Osteocyte (in vitro differentiated cells): ENCODE measurements around the gene MSTO1. TPM values are rescaled to one million over a fixed set of nuclear protein-coding genes. Genes with fewer than 3 reads are reported as not detected.
A peak's percentile ranks its signal among the peaks of the same experiment; 100 is the strongest.
"Not testable (repeated sequence)": the region's sequence is repeated elsewhere in the genome, so short reads cannot be mapped to it uniquely, and the experiment has no call there.

Experiments
- DNase-seq: peaks from one replicate; pipeline ENCODE4 v3.0.0; 2021; ENCODE audit warnings: mixed read lengths; ENCODE audit not compliant: unreplicated experiment; ENCODE audit errors: extremely low spot score
- H3K27ac Mint-ChIP-seq: one replicate; pipeline ENCODE4 v1.8.0; 2021; ENCODE audit warnings: mild to moderate bottlenecking, mixed read lengths; ENCODE audit not compliant: unreplicated experiment
- H3K27me3 Mint-ChIP-seq: one replicate; pipeline ENCODE4 v1.8.0; 2021; ENCODE audit warnings: mixed read lengths; ENCODE audit not compliant: unreplicated experiment
- H3K36me3 Mint-ChIP-seq: one replicate; pipeline ENCODE4 v1.8.0; 2021; ENCODE audit warnings: mixed read lengths; ENCODE audit not compliant: unreplicated experiment
- H3K4me1 Mint-ChIP-seq: one replicate; pipeline ENCODE4 v1.8.0; 2021; ENCODE audit warnings: mixed read lengths; ENCODE audit not compliant: unreplicated experiment
- H3K4me3 Mint-ChIP-seq: one replicate; pipeline ENCODE4 v1.8.0; 2021; ENCODE audit warnings: mild to moderate bottlenecking, moderate library complexity, mixed read lengths; ENCODE audit not compliant: unreplicated experiment
- H3K9me3 Mint-ChIP-seq: one replicate; pipeline ENCODE4 v1.8.0; 2021; ENCODE audit warnings: mixed read lengths; ENCODE audit not compliant: unreplicated experiment
- CTCF ChIP-seq: fragments of 200-600 bp; sonication (generic); IDR thresholded peaks from 2 replicates; pipeline ENCODE4 v1.5.0; 2021; ENCODE audit warnings: antibody characterized with exemption, mild to moderate bottlenecking, moderate library complexity
- total RNA-seq: library from RNA; stranded (reverse); gene quantifications from 2 replicates; pipeline ENCODE4 v1.2.1, GENCODE V29; 2021

Gene MSTO1
- total RNA-seq, 1 donor from 2014 or later = 50.8 TPM

DNA sequence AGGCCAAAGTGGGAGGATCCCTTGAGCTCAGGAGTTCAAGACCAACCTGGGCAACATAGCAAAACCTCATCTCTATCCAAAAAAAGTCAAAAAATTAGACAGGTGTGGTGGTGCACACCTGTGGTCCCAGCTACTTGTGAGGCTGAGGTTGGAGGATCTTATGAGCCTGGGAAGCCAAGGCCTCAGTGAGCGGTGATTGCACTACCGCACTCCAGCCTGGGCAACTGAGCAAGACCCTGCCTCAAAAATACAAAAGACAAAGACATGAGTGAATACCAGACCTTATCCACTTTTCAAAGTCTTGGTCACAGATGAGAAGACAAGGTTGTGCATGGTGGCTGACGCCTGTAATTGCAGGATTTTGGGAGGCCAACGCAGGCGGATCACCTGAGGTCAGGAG, 13.2 kb upstream of the MSTO1 start:
- no peak for TF ChIP-seq CTCF
- Mint-ChIP-seq H3K9me3 (no peaks in the 10 kb centered on the region), H3K27ac (no peak overlapping the region), H3K27me3 (no peaks in the 10 kb centered on the region), H3K36me3 (no peaks in the 10 kb centered on the region), H3K4me1 (peaks cover 14% of the 10 kb centered on the region), H3K4me3 (no peak overlapping the region)
- DNase-seq = no peak

- Mint-ChIP-seq H3K4me3 (peak overlapping the region; percentile 56), H3K4me1 (peaks cover 14% of the 10 kb centered on the region), H3K36me3 (no peaks in the 10 kb centered on the region), H3K9me3 (no peaks in the 10 kb centered on the region), H3K27ac (peak overlapping the region; percentile 83), H3K27me3 (no peaks in the 10 kb centered on the region)
- peak; percentile 26 for TF ChIP-seq CTCF
- no peak for DNase-seq
Measured at GRCh38 chr1:155598842-155599331, 11.1 kb upstream of the MSTO1 start.

- not testable (repeated sequence) for H3K27me3 Mint-ChIP-seq, H3K4me3 Mint-ChIP-seq, H3K9me3 Mint-ChIP-seq, H3K36me3 Mint-ChIP-seq, H3K27ac Mint-ChIP-seq, DNase-seq
- peaks cover 14% of the 10 kb centered on the region for H3K4me1 Mint-ChIP-seq
Measured at GRCh38 chr1:155599828-155600572, 10.0 kb upstream of the MSTO1 start.

- no peaks in the 10 kb centered on the region for H3K9me3 Mint-ChIP-seq
- H3K4me1 Mint-ChIP-seq = peaks cover 6% of the 10 kb centered on the region
- no peak for DNase-seq
- H3K4me3 Mint-ChIP-seq = no peak overlapping the region
- H3K36me3 Mint-ChIP-seq = peaks cover 3% of the 10 kb centered on the region
- no peak overlapping the region for H3K27ac Mint-ChIP-seq
- no peak for TF ChIP-seq CTCF
- no peaks in the 10 kb centered on the region for H3K27me3 Mint-ChIP-seq
Measured at GRCh38 chr1:155607708-155608107, 2.3 kb upstream of the MSTO1 start.

DNA sequence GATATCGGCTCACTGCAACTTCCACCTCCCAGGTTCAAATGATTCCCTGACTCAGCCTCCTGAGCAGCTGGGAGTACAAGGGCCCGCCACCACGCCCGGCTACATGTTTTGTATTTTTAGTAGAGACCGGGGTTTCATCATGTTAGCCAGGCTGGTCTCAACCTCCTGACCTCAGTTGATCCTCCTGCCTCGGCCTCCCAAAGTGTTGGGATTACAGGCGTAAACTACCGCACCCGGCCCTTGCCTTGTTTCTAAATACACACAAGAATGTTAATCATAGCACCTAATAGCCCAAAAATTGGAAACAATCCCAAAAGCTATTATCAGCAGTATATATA, 1.2 kb upstream of the MSTO1 start:
- TF ChIP-seq CTCF = no peak
- H3K27ac Mint-ChIP-seq = no peak overlapping the region
- no peaks in the 10 kb centered on the region for H3K9me3 Mint-ChIP-seq
- peak overlapping the region; percentile 40 for H3K4me3 Mint-ChIP-seq
- DNase-seq = no peak
- H3K4me1 Mint-ChIP-seq = peaks cover 6% of the 10 kb centered on the region
- no peaks in the 10 kb centered on the region for H3K27me3 Mint-ChIP-seq
- H3K36me3 Mint-ChIP-seq = peaks cover 8% of the 10 kb centered on the region

GRCh38 chr1:155610257-155610647, 234 bp downstream of the MSTO1 start:
- H3K4me1 Mint-ChIP-seq, H3K9me3 Mint-ChIP-seq, H3K27me3 Mint-ChIP-seq, H3K27ac Mint-ChIP-seq, DNase-seq: not testable (repeated sequence)
- H3K36me3 Mint-ChIP-seq = peaks cover 12% of the 10 kb centered on the region
- H3K4me3 Mint-ChIP-seq = peak overlapping the region; percentile 40

DNA sequence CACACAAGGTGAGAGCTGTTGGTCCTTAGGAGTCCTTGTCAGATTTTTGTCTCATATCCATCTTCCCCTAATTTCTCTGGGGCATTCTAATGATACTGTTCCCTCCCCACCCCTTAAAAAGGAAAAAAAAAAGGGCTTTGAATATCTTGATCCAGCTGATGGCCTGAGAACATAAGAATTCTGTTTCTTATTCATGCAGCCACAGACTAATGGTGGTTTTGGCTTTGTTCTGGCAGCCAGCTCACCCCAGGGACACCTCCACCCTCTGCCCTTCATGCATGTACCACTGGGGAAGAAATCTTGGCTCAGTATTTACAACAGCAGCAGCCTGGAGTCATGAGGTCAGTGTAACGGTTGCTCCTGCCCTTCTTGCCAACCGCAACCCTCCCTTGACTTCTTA, 3.2 kb downstream of the MSTO1 start:
- not testable (repeated sequence) for DNase-seq, H3K27me3 Mint-ChIP-seq, H3K4me3 Mint-ChIP-seq, H3K4me1 Mint-ChIP-seq, H3K9me3 Mint-ChIP-seq, H3K27ac Mint-ChIP-seq
- peaks cover 12% of the 10 kb centered on the region for H3K36me3 Mint-ChIP-seq
